Body of pancreas (tissue), 4 donors: ENCODE results near the gene PTGR1. TPM values are rescaled to one million over a fixed set of nuclear protein-coding genes. Genes with fewer than 3 reads are reported as not detected.
"Not testable (repeated sequence)": the region's sequence is repeated elsewhere in the genome, so short reads cannot be mapped to it uniquely, and the experiment has no call there.

Experiments
- ATAC-seq: fragments of 150-250 bp; one replicate; pipeline ENCODE4 v1.9.1; 2016
- DNase-seq, 4 donors: peaks; one replicate each; pipeline ENCODE4 v3.0.0-alpha.2; 2019
- H3K27ac ChIP-seq, 4 donors: fragments of 200-600 bp; sonication (generic); 1 replicate in 3 of 4; 2 replicates in 1 of 4; pipeline versions ENCODE4 v1.5.1 to v1.6.1; 2016 to 2019; ENCODE audit warnings: mild to moderate bottlenecking in 1 of 4, mixed read lengths in 1 of 4, moderate library complexity in 1 of 4
- H3K27me3 ChIP-seq, 2 donors: fragments of 200-600 bp; sonication (generic); one replicate each; pipeline ENCODE4 v1.6.0; 2016; ENCODE audit warnings: mild to moderate bottlenecking in 1 of 2
- H3K36me3 ChIP-seq, 2 donors: fragments of 200-600 bp; sonication (generic); replicated peaks in 1 of 2; 2 replicates each; pipeline ENCODE4 v1.5.1; 2016; ENCODE audit warnings: low read depth in 2 of 2; ENCODE audit not compliant: insufficient read depth in 1 of 2
- H3K4me1 ChIP-seq: fragments of 200-600 bp; sonication (generic); one replicate; pipeline ENCODE4 v1.6.0; 2016
- H3K4me3 ChIP-seq, 2 donors: fragments of 200-600 bp; sonication (generic); 1 replicate in 1 of 2; 2 replicates in 1 of 2; pipeline ENCODE4 v1.5.1; 2016 to 2019
- H3K9me3 ChIP-seq, 3 donors: fragments of 200-600 bp; sonication (generic); 1 replicate in 2 of 3; 2 replicates in 1 of 3; pipeline ENCODE4 v1.5.1; 2016
- POLR2A ChIP-seq, 3 donors: fragments of 450-650 bp; IDR thresholded peaks; one replicate each; pipeline ENCODE4 v1.6.1; 2016; ENCODE audit warnings: antibody characterized with exemption in 3 of 3, mild to moderate bottlenecking in 2 of 3
- whole genome bisulfite sequencing, 2 donors: methylation state at CpG; one replicate each; pipeline ENCODE4 v1.1.5; 2017; 5-methylcytosine and 5-hydroxymethylcytosine counted together
- intact Hi-C: fragments of 100-400 bp; cut with DNase I; formaldehyde crosslinking; loops from one replicate; pipeline ENCODE4 v1.15.1; 2023
- total RNA-seq, 2 donors: library from RNA; depleted of rRNA; stranded (reverse); fragments of >200 nt; gene quantifications; one replicate each; pipeline ENCODE4 v1.1.0, GENCODE V29; 2016
- TF ChIP-seq, protein P1 (sequence below), 7 experiments: fragments of 450-650 bp in 4 of 7; fragments of 200-600 bp in 3 of 7; sonication (generic) in 3 of 7; IDR thresholded peaks; one replicate each; pipeline ENCODE4 v1.5.1; 2016 to 2019; ENCODE audit warnings: antibody characterized with exemption in 7 of 7

Gene PTGR1
- total RNA-seq, 2 donors from 2014 or later: 8.2 to 18.9 TPM

DNA sequence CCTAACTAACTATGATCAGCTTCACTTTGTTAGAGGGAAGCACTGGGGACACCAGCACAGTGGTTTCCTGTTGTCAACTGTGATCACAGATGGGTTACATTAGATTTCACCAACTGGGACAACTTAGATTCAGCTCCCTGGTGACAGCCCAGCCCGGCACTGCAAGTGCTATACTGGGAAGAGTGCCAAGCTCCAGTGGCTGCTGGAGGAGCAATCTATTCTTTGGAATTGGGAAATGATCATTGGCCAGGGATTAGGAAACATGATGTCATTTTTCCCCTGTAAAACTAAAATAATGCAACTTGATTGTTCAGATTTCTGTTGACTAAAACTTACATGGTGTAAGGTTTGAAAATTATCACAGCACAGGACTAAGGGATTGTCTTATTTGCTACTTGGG, 33.2 kb downstream of the PTGR1 start:
- ATAC-seq (no peak), DNase-seq (peak in 3 of 4 donors; percentile 7 to 14 (median 13))
- H3K4me1 ChIP-seq: no peaks in the 10 kb centered on the region
- no peak overlapping the region for H3K27ac ChIP-seq
- peaks cover 22% of the 10 kb centered on the region in 2 donors for H3K36me3 ChIP-seq
- no peaks in the 10 kb centered on the region for H3K9me3 ChIP-seq
- TF ChIP-seq POLR2A (IDR thresholded peaks at IDR 0.05): no peak
- TF ChIP-seq, protein P1, sequence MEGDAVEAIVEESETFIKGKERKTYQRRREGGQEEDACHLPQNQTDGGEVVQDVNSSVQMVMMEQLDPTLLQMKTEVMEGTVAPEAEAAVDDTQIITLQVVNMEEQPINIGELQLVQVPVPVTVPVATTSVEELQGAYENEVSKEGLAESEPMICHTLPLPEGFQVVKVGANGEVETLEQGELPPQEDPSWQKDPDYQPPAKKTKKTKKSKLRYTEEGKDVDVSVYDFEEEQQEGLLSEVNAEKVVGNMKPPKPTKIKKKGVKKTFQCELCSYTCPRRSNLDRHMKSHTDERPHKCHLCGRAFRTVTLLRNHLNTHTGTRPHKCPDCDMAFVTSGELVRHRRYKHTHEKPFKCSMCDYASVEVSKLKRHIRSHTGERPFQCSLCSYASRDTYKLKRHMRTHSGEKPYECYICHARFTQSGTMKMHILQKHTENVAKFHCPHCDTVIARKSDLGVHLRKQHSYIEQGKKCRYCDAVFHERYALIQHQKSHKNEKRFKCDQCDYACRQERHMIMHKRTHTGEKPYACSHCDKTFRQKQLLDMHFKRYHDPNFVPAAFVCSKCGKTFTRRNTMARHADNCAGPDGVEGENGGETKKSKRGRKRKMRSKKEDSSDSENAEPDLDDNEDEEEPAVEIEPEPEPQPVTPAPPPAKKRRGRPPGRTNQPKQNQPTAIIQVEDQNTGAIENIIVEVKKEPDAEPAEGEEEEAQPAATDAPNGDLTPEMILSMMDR (IDR thresholded peaks at IDR 0.05): no peak
- intact Hi-C loops: no loop called here
- WGBS, 2 donors: 43 to 54% methylated on average over 1 of the region's 1 CpG
- H3K4me3 ChIP-seq: no peak overlapping the region
- H3K27me3 ChIP-seq: no peaks in the 10 kb centered on the region

DNA sequence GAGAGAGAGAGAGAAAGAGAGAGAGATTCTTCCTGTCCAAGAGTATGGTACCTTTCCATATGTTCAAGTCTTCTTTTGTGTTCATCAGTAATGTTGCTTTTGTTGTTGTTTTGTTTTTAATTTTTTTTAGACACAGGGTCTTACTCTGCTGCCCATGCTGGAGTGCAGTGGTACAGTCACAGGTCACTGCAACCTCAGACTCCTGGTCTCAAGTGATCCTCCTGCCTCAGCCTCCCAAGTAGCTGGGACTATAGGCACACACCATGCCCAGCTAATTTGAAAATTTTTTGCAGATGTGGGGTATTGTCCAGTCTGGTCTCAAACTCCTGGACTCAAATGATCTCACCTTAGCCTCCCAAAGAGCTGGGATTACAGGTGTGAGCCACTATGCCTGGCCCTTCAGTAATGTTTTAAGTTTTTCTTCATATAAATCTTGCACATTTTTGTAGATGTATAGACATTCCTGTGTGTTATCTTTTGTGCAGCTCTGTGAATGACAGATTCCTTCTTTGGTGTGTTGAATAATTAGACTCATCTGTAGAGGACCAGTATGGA, 38.2 kb downstream of the PTGR1 start:
- Histone ChIP-seq H3K4me1 (no peaks in the 10 kb centered on the region), H3K36me3 (peaks cover 0 to 4% of the 10 kb centered on the region in 2 donors), H3K4me3 (no peak overlapping the region), H3K9me3 (peaks cover 0 to 2% (median 0%) of the 10 kb centered on the region in 3 donors), H3K27me3 (no peaks in the 10 kb centered on the region), H3K27ac (no peak overlapping the region)
- no peak for ATAC-seq
- TF ChIP-seq, protein P1 (IDR thresholded peaks at IDR 0.05): no peak
- no peak for TF ChIP-seq POLR2A (IDR thresholded peaks at IDR 0.05)
- no peak for DNase-seq
- intact Hi-C loops: no loop called here

DNA sequence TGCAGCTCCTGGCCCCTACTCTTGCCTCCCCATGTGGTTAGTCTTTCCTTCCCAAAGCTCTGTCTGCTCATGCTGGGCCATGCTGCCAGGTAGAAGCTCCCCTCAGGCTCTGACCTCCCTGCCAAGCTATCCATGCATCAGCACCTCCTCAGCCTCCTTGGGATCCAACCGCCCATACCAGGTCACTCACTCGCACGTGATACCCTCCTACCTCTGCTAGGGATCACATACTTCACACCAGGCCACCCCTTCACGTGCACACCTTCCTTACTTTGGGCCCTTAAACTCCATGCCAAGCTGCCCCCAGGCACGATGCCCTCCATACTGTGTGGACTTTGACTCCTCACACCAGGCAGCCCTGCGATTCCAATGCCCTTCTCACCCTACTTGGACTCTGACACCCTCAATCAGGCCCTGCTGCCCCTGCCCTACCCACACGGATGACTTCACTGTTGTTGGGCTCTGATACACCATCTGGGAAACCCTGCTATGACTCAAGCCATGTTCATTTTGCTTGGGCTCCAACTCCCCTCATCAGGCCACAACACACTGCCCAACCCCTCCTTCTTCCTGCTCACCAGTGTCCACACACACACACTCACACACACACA, 40.3 kb downstream of the PTGR1 start:
- no peak for TF ChIP-seq POLR2A (IDR thresholded peaks at IDR 0.05)
- TF ChIP-seq, protein P1 (IDR thresholded peaks at IDR 0.05): no peak
- H3K36me3 ChIP-seq: peaks cover 0 to 4% of the 10 kb centered on the region in 2 donors
- H3K9me3 ChIP-seq: peaks cover 0 to 12% (median 0%) of the 10 kb centered on the region in 3 donors
- no peak overlapping the region for H3K4me3 ChIP-seq
- no peaks in the 10 kb centered on the region for H3K27me3 ChIP-seq
- no peaks in the 10 kb centered on the region for H3K4me1 ChIP-seq
- ATAC-seq: no peak
- DNase-seq: no peak
- WGBS, 2 donors: 87 to 88% methylated on average over 7 of the region's 7 CpGs
- no peak overlapping the region for H3K27ac ChIP-seq
- intact Hi-C loops: no loop called here

DNA sequence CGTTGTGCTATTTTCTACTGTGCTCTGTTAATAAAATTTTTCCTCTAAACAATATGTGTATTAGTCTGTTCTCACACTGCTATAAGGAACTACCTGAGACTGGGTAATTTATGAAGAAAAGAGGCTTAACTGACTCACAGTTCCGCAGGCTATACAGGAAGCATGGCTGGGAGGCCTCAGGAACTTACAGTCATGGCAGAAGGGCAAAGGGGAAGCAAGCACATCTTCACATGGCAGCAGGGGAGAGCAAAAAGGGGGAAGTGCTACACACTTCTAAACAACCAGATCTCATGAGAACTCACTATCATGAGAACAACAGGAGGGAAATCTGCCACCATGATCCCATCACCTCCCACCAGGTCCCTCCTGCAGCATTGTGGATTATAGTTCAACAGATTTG, 44.0 kb downstream of the PTGR1 start:
- WGBS, 2 donors: 82 to 97% methylated on average over 2 of the region's 2 CpGs
- ATAC-seq, H3K4me1 ChIP-seq, H3K4me3 ChIP-seq, H3K27ac ChIP-seq, intact Hi-C loops, H3K27me3 ChIP-seq, H3K36me3 ChIP-seq, DNase-seq: not testable (repeated sequence)
- peaks cover 0 to 15% (median 0%) of the 10 kb centered on the region in 3 donors for H3K9me3 ChIP-seq

DNA sequence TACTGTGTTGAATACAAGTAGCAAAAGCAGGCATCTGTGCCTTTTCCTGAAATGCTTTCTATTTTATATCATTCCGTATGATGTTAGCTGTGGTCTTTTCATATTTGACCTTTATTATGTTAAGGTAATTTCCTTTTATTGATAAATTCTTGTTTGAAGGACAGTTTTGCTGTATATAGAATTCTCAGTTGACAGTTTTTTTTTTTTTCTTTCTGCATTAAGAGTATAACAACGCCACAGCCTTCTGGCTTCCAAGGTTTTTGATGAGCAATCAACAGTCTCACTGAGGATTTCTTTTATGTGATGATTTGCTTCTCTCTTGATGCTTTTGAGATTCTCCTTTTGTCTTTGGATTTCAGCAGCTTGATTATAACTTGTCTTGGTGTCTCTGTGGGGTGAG, 50.8 kb downstream of the PTGR1 start:
- peaks cover 0 to 1% of the 10 kb centered on the region in 2 donors for H3K36me3 ChIP-seq
- DNase-seq (no peak), ATAC-seq (no peak)
- no peaks in the 10 kb centered on the region for H3K4me1 ChIP-seq
- H3K27ac ChIP-seq: no peak overlapping the region
- H3K9me3 ChIP-seq: peaks cover 0 to 34% (median 0%) of the 10 kb centered on the region in 3 donors
- H3K27me3 ChIP-seq: no peaks in the 10 kb centered on the region
- H3K4me3 ChIP-seq: no peak overlapping the region
- intact Hi-C loops: no loop called here
- WGBS, 2 donors: 89 to 96% methylated on average over 2 of the region's 2 CpGs
- TF ChIP-seq, protein P1 (IDR thresholded peaks at IDR 0.05): no peak
- TF ChIP-seq POLR2A (IDR thresholded peaks at IDR 0.05): no peak
